HepG2 (cell line): ENCODE measurements around the gene GPR4. TPM values are rescaled to one million over a fixed set of nuclear protein-coding genes. Genes with fewer than 3 reads are reported as not detected.

Source experiments
- AHR ChIP-seq: IDR thresholded peaks from 2 replicates; pipeline ENCODE4 v1.6.1; 2018; ENCODE audit warnings: missing genetic modification reagents, missing compliant biosample characterization
- ARNTL ChIP-seq: sonication (generic); formaldehyde crosslinking; IDR thresholded peaks from 2 replicates; pipeline ENCODE4 v1.4.0; 2020; ENCODE audit warnings: mild to moderate bottlenecking, missing genetic modification reagents
- HNRNPL ChIP-seq: fragments of 200-400 bp; formaldehyde crosslinking; IDR thresholded peaks from 2 replicates; pipeline ENCODE4 v1.6.1; 2017; ENCODE audit warnings: mild to moderate bottlenecking, low read depth, low read length
- LCORL ChIP-seq, 2 experiments: fragments of 450-650 bp in 1 of 2; sonication (generic) in 1 of 2; formaldehyde crosslinking in 1 of 2; IDR thresholded peaks; 2 replicates each; pipeline versions ENCODE4 v1.5.0 to v1.6.1; 2017 to 2020; ENCODE audit warnings: antibody characterized with exemption in 1 of 2, missing genetic modification reagents in 1 of 2
- MAFF ChIP-seq: IDR thresholded peaks from 2 replicates; pipeline ENCODE4 v1.6.1; 2011; ENCODE audit warnings: low read depth, low read length, improper control_type of control experiment
- NFYB ChIP-seq: sonication (generic); formaldehyde crosslinking; IDR thresholded peaks from 2 replicates; pipeline ENCODE4 v1.4.0; 2020; ENCODE audit warnings: missing genetic modification reagents
- NKX3-1 ChIP-seq: sonication (generic); formaldehyde crosslinking; IDR thresholded peaks from 2 replicates; pipeline ENCODE4 v1.5.0; 2020; ENCODE audit warnings: missing genetic modification reagents
- POGZ ChIP-seq: sonication (generic); formaldehyde crosslinking; IDR thresholded peaks from 2 replicates; pipeline ENCODE4 v1.4.0; 2020; ENCODE audit warnings: mild to moderate bottlenecking, missing genetic modification reagents
- RELA ChIP-seq: sonication (generic); formaldehyde crosslinking; IDR thresholded peaks from 2 replicates; pipeline ENCODE4 v1.4.0; 2020; ENCODE audit warnings: missing genetic modification reagents
- REPIN1 ChIP-seq: sonication (generic); formaldehyde crosslinking; IDR thresholded peaks from 2 replicates; pipeline ENCODE4 v1.8.0; 2022; ENCODE audit warnings: missing genetic modification reagents, low read depth, mild to moderate bottlenecking, borderline replicate concordance
- SALL1 ChIP-seq: sonication (generic); formaldehyde crosslinking; IDR thresholded peaks from 2 replicates; pipeline ENCODE4 v1.8.0; 2022; ENCODE audit warnings: mild to moderate bottlenecking, missing genetic modification reagents
- SP5 ChIP-seq: IDR thresholded peaks from 2 replicates; pipeline ENCODE4 v1.6.1; 2016; ENCODE audit warnings: low read depth, borderline replicate concordance
- SPEN ChIP-seq: sonication (generic); formaldehyde crosslinking; IDR thresholded peaks from 2 replicates; pipeline ENCODE4 v1.5.1; 2020; ENCODE audit warnings: low read depth, mild to moderate bottlenecking, missing genetic modification reagents
- YY1 ChIP-seq: IDR thresholded peaks from 2 replicates; pipeline ENCODE4 v1.6.1; 2011; ENCODE audit warnings: low read length, low read depth, moderate library complexity, mild to moderate bottlenecking; ENCODE audit not compliant: insufficient read depth, insufficient replicate concordance
- ZFP36 ChIP-seq: fragments of 150-350 bp; IDR thresholded peaks from 2 replicates; pipeline ENCODE4 v1.6.1; 2018; ENCODE audit warnings: borderline replicate concordance, low read length, low read depth; ENCODE audit not compliant: partially characterized antibody
- ZNF138 ChIP-seq: sonication (generic); formaldehyde crosslinking; IDR thresholded peaks from 2 replicates; pipeline ENCODE4 v1.5.0; 2020; ENCODE audit warnings: mild to moderate bottlenecking, low read depth, missing genetic modification reagents
- ZNF546 ChIP-seq: sonication (generic); formaldehyde crosslinking; conservative IDR thresholded peaks from 2 replicates; pipeline ENCODE4 v1.8.1; 2023; ENCODE audit warnings: mild to moderate bottlenecking, missing genetic modification reagents
- ZNF547 ChIP-seq: sonication (generic); formaldehyde crosslinking; IDR thresholded peaks from 2 replicates; pipeline ENCODE4 v1.5.1; 2020; ENCODE audit warnings: mild to moderate bottlenecking, missing genetic modification reagents
- ZNF687 ChIP-seq: sonication (generic); formaldehyde crosslinking; IDR thresholded peaks from 2 replicates; pipeline ENCODE4 v1.5.1; 2020; ENCODE audit warnings: mild to moderate bottlenecking, missing genetic modification reagents, moderate library complexity
- ZNF710 ChIP-seq: sonication (generic); formaldehyde crosslinking; IDR thresholded peaks from 2 replicates; pipeline ENCODE4 v1.5.0; 2020; ENCODE audit warnings: mild to moderate bottlenecking, missing genetic modification reagents, borderline replicate concordance
- ZNF773 ChIP-seq: sonication (generic); formaldehyde crosslinking; IDR thresholded peaks from 2 replicates; pipeline ENCODE4 v1.4.0; 2020; ENCODE audit warnings: missing genetic modification reagents, borderline replicate concordance
- ZNF878 ChIP-seq: sonication (generic); formaldehyde crosslinking; IDR thresholded peaks from 2 replicates; pipeline ENCODE4 v1.8.1; 2023; ENCODE audit warnings: mild to moderate bottlenecking, missing genetic modification reagents, moderate library complexity
- polyA plus RNA-seq, 8 experiments: library from polyadenylated mRNA; depleted of rRNA in 3 of 8; stranded (reverse) in 7 of 8; unstranded in 1 of 8; fragments of >200 nt; fragmentation: Illumina TruSeq in 4 of 8; extraction: Trizol in 4 of 8; gene quantifications; 2 replicates each; pipeline versions ENCODE4 v1.2.1 to v1.2.3, GENCODE V29; 2011 to 2016; ENCODE audit warnings: low read depth in 4 of 8, missing spikeins in 1 of 8, mixed read lengths in 1 of 8; ENCODE audit not compliant: insufficient read depth in 1 of 8
- total RNA-seq, 5 experiments: library from RNA; depleted of rRNA; stranded (reverse); fragments of >200 nt; fragmentation: Illumina TruSeq; extraction: Trizol; gene quantifications; 2 replicates each; pipeline ENCODE4 v1.2.3, GENCODE V29; 2016; ENCODE audit warnings: low read depth in 1 of 5

The GPR4 gene
- total and polyA plus RNA-seq, 2 of the 13 experiments (the other 11 are each of a cell fraction or from before 2014, with no cell fraction given), result 0.15 TPM; not detected in 1

DNA sequence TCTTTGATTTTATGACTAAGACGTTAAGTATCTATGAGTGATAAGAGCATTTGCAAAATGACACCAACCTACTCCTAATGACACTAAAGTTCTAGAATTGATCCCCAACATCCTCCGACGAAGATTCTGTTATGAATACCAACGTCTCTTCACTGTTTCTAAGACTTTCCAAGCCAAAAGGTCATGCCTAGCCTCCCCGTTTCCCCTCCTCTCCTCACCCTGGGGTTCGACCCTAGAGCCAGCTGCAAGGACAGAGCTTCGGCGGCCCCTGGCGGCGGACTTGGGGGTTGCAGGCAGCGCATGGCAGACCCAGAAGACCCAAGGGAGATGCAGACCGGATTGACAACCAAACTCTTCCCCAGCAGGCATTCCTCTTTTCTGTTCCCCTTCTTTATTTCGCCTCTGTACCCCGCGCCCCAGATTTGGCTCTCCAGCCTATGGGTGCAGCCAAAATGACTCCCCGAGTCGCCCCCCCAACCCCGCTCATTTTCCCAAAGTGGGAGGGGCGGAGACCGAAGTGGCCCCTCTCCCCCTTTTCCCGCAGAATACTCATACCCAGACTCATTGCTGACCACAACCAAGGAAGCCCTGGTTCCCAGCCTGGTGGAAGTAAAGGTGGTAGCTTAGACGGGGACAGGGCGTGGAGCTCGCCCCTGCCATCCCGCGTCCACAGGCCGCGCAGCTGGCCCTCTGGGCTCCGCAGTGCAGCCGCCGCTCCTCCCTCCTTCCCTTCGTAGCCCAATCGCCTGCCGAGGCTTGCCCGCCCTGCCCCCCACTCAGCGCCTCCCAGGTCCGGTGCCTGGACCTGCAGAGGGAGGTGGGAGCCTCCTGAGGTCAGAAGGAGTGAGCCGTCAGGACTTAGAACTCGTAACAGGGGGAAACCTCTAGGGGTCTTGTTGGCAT is 41.3 kb upstream of the GPR4 start (continued):
- TF ChIP-seq ZNF710 (CRISPR knock-in tag), result no peak
- 0 out of 2 replicates have a peak, but pooled peaks have one; percentile 23 for TF ChIP-seq NFYB
- 0 out of 2 replicates have a peak, but pooled peaks have one; percentile 19 for TF ChIP-seq HNRNPL
- no peak for TF ChIP-seq MAFF
- no peak for TF ChIP-seq ZNF547 (CRISPR knock-in tag)
- TF ChIP-seq AHR, result peak; percentile 12; the same call in 1 of the 2 replicates
- no peak for TF ChIP-seq RELA
- TF ChIP-seq ZNF138 (CRISPR knock-in tag), result no peak
- TF ChIP-seq ZNF546, result no peak
- TF ChIP-seq ZNF878 (CRISPR knock-in tag), result 0 out of 2 replicates have a peak, but pooled peaks have one; percentile 41
- TF ChIP-seq ZNF687, result peak; percentile 60
- 0 out of 2 replicates have a peak, but pooled peaks have one; percentile 8 for TF ChIP-seq POGZ (CRISPR knock-in tag)
- TF ChIP-seq LCORL (IDR thresholded peaks at IDR 0.05), result no peak
- TF ChIP-seq LCORL (CRISPR knock-in tag; IDR thresholded peaks at IDR 0.05), result peak; percentile 11; the same call in 1 of the 2 replicates
- TF ChIP-seq SALL1 (CRISPR knock-in tag), result no peak; the same call in none of the 2 replicates
- no peak for TF ChIP-seq ZFP36
- TF ChIP-seq NKX3-1 (CRISPR knock-in tag), result no peak
- no peak for TF ChIP-seq ZNF773 (CRISPR knock-in tag)
- peak; percentile 49; the same call in 1 of the 2 replicates for TF ChIP-seq ARNTL (CRISPR knock-in tag)
- no peak for TF ChIP-seq SP5 (CRISPR knock-in tag)
- no peak for TF ChIP-seq YY1
- TF ChIP-seq REPIN1 (CRISPR knock-in tag), result no peak
- no peak for TF ChIP-seq SPEN (CRISPR knock-in tag)
